Mononuclear cell (primary cell): ENCODE data around the gene CATSPER3. TPM values are rescaled to one million over a fixed set of nuclear protein-coding genes. Genes with fewer than 3 reads are reported as not detected.
"Not testable (repeated sequence)": the region's sequence is repeated elsewhere in the genome, so short reads cannot be mapped to it uniquely, and the experiment has no call there.

Experiments used
- H3K27me3 ChIP-seq: 2 replicates; pipeline ENCODE4 v1.6.0; 2011; ENCODE audit warnings: low read length, control low read depth; ENCODE audit not compliant: insufficient read depth
- H3K4me1 ChIP-seq: 2 replicates; pipeline ENCODE4 v1.5.1; 2011; ENCODE audit warnings: mild to moderate bottlenecking, low read length, control low read depth; ENCODE audit not compliant: insufficient read depth
- H3K4me3 ChIP-seq: 2 replicates; pipeline ENCODE4 v1.5.1; 2011; ENCODE audit warnings: mild to moderate bottlenecking, low read length, moderate library complexity
- H3K9me3 ChIP-seq: 2 replicates; pipeline ENCODE4 v1.5.1; 2011; ENCODE audit warnings: low read depth, mild to moderate bottlenecking, control low read depth, low read length
- total RNA-seq: library from RNA; depleted of rRNA; stranded (reverse); fragments of >200 nt; gene quantifications from one replicate; pipeline ENCODE4 v1.2.3, GENCODE V29; 2012

CATSPER3 gene
- total RNA-seq, 1 donor: 0.10 TPM

DNA sequence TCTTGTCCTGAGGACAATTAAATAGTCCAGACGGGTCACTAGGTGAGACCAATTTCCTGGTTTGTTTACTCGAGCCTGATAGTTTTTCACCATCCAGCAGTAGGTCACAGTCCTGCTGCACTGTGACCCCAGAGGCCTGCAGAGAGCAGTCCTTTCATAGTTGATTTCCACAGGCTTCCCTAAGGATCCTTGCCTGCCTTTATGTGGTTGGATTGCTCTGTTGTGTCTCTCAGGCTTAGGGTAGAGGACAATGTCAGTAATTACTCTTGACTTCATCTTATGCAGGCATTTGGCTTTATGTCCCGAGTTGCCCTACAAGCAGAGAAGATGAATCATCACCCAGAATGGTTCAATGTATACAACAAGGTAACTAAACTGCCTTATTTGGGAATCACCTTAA is 9.0 kb upstream of the CATSPER3 start:
- Histone ChIP-seq H3K9me3 (peaks cover 7% of the 10 kb centered on the region), H3K4me1 (no peaks in the 10 kb centered on the region), H3K4me3 (no peak overlapping the region), H3K27me3 (no peaks in the 10 kb centered on the region)

DNA sequence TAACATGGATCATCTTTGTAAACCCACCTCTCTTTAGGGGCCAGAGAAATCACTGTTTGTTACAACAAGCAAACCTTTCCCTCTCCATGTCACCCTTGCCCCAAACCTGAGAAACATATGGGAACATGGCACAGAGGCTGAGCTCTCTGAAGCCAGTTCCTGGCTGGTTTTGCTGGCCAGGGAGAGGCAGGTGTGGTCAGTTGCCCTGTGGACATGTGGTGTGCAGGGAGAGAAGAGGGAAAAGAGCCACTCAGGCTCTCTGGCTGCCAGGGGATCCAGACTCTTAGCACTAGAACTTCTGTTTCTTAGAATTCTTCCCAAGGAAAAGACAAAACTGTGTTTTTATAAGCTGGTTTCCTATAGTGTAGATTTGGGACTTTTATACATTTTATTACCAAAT is 4.6 kb upstream of the CATSPER3 start:
- no peak overlapping the region for H3K4me3 ChIP-seq
- no peaks in the 10 kb centered on the region for H3K27me3 ChIP-seq
- H3K9me3 ChIP-seq: no peaks in the 10 kb centered on the region
- no peaks in the 10 kb centered on the region for H3K4me1 ChIP-seq

DNA sequence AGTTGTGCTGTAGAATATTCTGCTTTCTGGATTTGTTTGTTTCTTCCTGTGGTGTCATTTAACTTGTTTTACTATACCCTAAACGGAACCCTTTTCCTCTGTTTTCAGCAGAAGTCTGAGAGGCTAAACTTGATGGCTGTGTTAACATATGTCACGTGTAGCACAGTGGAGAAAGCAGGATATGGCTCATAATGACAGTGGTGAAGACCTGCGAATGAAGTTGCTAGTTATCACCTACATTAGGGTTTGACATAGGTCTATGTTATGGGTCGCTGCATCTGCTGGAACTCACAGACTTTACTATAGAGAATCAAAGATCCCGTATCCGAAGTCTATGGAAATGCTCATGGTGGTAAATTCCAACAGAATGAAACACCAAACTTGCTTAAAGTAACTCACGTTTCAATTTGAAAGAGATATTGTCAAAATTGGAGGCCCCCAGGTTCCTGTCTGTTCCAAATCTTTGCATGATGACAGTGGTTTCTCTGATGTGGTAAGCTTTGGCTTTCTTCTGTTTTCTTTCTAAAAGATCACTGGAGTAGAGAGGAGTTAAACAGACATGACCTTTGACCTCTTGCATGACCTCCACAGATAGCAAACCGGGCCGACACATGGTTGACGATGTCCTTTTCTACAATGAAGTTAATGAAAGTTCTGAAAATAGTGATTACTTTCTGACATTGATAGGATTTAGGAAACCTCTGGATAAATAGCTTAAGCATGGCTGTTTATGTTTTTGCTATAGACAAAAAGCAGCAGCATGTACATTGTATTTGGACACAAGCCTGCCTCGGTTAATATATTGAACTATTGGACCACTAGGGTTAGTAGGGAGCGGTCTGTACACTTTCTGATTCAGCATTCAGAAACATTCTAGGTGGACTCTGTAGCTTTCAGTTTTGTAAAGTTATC is 3.1 kb upstream of the CATSPER3 start:
- H3K27me3 ChIP-seq: no peaks in the 10 kb centered on the region
- H3K9me3 ChIP-seq: no peaks in the 10 kb centered on the region
- no peak overlapping the region for H3K4me3 ChIP-seq
- H3K4me1 ChIP-seq: no peaks in the 10 kb centered on the region

DNA sequence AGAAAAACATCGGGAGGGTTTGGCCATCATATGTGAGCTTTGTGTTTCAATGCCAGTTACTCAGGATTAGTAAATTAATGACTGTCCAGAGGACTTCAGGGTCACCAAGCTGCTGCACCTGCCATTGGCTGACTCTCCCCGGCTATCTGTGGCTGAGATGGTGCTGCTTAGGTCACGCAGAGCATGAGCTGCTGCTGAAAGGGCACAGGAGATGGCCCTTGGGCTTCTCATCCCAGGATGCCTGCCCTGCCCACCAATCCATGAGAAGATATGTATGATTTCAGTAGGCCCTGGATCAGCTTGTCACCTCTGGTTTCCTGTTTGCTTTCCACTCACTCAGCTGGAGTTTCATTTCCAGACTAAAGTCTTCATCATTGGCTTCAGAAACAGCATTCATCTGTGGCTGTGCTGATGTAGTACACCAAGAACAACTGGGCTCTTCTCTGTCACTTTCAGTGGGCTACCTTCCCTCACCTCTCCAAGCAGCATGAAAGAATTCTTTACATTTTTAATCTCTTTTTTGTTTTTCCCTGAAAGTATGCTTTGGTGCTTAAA is 2.4 kb upstream of the CATSPER3 start:
- H3K9me3 ChIP-seq: no peaks in the 10 kb centered on the region
- no peaks in the 10 kb centered on the region for H3K4me1 ChIP-seq
- no peaks in the 10 kb centered on the region for H3K27me3 ChIP-seq
- H3K4me3 ChIP-seq: no peak overlapping the region

DNA sequence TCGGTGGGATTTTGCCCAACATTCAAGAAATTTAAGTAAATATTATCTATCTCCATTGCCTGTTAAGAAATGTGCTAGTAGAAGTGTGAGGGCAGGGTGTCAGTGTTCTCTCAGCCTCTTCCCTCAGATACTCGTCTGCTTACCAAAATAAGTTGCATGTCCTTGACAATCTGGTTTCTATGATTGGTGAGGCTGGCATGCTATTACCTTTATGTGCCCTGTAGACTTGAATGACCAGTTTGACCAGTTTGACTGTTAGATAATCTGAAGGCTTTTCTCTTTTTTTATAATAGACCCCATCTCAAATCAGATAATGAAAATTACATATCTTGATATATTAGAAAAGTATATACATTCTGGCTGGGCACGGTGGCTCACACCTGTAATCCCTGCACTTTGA is 348 bp downstream of the CATSPER3 start:
- no peaks in the 10 kb centered on the region for H3K4me1 ChIP-seq
- no peaks in the 10 kb centered on the region for H3K9me3 ChIP-seq
- no peaks in the 10 kb centered on the region for H3K27me3 ChIP-seq
- H3K4me3 ChIP-seq: no peak overlapping the region

DNA sequence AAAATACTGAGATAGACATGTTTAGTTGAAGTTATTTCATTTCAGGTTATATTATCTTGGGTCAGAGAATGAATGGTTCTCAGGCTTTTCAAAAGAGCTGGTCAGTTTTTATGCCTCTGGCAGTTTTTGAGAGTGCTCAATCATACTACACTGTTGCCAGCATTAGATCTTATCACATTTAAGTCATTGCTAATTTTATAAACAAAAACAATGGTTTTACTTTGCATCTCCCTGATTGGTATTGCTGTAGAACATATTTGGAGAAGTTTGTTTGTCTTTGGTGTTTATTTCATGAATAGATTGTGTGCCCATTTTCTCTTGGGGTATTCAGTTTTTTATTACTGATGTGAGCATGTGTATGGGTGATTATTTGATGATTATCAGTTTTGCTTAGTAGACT is 1.5 kb downstream of the CATSPER3 start:
- H3K27me3 ChIP-seq: no peaks in the 10 kb centered on the region
- H3K4me1 ChIP-seq: no peaks in the 10 kb centered on the region
- no peaks in the 10 kb centered on the region for H3K9me3 ChIP-seq
- H3K4me3 ChIP-seq: no peak overlapping the region

DNA sequence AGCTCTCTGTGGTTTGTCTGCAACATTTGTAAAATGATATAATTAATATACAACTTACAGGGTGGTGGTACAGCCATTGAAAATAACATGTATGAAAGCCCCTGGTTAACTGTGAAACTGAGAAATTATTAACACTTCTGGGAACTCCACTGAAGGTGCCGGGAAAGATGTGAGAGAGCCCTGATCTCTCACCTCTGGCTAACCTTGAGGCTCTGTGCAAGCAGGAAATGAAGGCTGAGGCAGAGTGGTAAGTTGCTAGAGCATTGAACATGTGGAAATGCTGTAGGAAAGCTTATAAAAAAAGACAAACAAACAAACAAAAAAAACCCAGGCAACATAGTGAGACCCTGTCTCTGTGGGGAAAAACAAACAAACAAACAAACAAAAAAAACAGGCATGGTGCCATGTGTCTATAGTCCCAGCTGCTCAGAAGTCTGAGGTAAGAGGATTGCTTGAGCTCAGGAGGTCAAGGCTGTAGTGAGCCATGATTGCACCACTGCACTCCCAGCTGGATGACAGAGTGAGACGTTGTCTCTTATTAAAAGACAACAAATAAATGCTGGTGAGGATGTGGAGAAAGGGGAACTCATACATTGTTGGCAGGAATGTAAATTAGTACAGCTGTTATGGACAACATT is 7.5 kb downstream of the CATSPER3 start:
- Histone ChIP-seq H3K4me1 (no peaks in the 10 kb centered on the region), H3K9me3 (no peaks in the 10 kb centered on the region), H3K4me3 (no peak overlapping the region), H3K27me3 (no peaks in the 10 kb centered on the region)

DNA sequence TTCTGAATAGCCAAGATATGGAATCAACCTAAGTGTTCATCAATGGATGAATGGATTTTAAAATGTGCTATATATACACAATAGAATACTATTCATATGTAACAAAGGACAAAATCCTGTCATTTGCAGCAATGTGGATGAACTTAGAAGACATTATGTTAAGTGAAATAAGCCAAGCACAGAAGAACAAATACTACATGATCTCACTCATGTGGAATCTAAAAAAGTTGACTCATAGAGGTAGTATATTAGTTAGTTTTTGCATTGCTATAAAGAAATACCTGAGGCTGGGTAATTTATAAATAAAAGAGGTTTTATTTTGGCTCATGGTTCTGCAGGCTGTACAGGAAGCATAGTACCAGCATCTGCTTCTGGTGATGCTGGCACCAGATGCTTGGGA is 8.1 kb downstream of the CATSPER3 start:
- H3K4me1 ChIP-seq: no peaks in the 10 kb centered on the region

DNA sequence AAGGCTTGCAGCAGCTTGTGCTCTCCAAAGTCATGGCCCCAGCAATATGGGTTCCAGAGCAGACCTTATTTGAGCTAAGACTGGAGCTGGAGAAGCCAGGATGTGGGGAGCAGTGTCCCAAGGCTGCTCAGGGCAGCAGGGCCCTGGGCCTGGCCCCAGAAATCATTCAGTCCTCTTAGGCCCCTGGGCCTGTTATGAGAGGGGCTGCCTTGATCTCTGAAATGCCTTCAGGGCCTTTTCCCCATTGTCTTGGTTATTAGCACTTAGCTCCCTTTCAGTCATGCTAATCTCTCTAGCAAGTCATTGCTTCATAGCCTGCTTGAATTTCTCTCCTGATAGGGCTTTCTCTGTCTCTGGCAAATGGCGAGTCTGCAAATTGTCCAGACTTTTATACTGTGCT is 9.1 kb downstream of the CATSPER3 start:
- peaks cover 6% of the 10 kb centered on the region for H3K9me3 ChIP-seq
- no peaks in the 10 kb centered on the region for H3K4me1 ChIP-seq
- no peaks in the 10 kb centered on the region for H3K27me3 ChIP-seq
- no peak overlapping the region for H3K4me3 ChIP-seq

More for the DNA sequence above, 8.1 kb downstream of the CATSPER3 start:
- Histone ChIP-seq H3K9me3 (no peaks in the 10 kb centered on the region), H3K4me3 (no peak overlapping the region), H3K27me3 (no peaks in the 10 kb centered on the region)

DNA sequence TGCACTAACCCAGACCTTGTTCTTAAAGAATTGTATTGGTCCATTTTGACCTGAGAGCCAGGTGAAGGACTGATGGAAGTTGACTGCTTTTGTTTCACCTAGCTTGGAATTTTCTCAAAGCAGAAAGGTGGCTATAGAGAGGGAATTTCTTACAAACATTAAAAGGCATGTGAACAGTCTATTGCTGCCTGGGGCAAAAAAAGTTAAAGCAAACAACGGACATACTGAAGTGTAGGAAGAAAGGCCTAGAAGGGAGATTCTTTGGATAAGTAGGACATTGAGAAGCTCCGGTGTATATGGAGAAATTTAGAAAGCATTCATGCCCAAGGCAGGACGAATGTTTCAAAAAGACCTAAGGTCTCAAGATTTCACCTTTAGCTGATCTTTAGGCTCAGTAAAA is 11.7 kb downstream of the CATSPER3 start:
- Histone ChIP-seq H3K4me3 (no peak overlapping the region), H3K9me3 (peaks cover 26% of the 10 kb centered on the region), H3K27me3 (no peaks in the 10 kb centered on the region), H3K4me1 (no peaks in the 10 kb centered on the region)

DNA sequence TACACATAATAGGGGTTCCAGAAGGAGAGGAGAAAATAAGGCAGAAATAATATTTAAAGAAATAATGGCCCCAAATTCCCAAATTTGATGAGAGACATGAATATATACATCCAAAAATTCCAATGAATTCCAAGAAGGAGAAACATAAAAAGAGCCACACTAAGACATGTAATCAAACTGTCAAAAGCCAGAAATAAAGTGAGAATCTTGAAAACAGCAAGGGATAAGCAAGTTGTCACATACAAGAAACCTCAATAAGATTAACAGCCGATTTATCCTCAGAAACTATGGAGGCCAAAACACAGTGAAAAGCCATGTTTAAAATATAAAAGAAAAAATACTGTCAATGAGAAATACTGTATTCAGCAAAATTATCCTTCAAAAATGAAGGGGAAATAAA is 14.5 kb downstream of the CATSPER3 start:
- H3K27me3 ChIP-seq: no peaks in the 10 kb centered on the region
- H3K4me1 ChIP-seq: no peaks in the 10 kb centered on the region
- no peak overlapping the region for H3K4me3 ChIP-seq
- H3K9me3 ChIP-seq: peaks cover 26% of the 10 kb centered on the region

DNA sequence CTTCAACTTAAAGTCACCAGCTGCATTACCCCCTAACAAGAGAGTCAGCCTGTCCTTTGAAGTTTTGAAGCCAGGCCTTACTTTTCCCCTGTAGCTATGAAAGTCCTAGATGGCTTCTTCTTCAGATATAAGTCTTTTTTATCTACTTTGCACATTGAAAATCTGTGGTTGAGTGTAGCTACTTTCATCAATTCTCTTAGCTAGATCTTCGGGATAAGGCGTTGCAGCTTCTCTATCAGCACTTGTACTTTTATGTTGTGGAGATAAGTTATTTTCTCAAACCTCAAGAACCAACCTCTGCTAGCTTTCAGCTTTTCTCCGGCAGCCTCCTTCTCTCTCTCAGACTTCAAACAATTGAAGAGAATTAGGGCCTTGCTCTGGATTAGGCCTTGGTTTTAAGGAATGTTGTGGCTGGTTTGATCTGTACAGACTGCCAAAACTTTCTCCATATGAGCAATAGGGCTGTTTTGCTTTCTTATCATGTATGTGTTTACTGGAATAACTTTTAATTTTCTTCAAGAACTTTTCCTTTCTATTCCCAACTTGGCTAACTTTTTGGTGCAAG is 21.6 kb downstream of the CATSPER3 start:
- no peaks in the 10 kb centered on the region for H3K4me1 ChIP-seq
- no peaks in the 10 kb centered on the region for H3K9me3 ChIP-seq
- H3K27me3 ChIP-seq: no peaks in the 10 kb centered on the region

DNA sequence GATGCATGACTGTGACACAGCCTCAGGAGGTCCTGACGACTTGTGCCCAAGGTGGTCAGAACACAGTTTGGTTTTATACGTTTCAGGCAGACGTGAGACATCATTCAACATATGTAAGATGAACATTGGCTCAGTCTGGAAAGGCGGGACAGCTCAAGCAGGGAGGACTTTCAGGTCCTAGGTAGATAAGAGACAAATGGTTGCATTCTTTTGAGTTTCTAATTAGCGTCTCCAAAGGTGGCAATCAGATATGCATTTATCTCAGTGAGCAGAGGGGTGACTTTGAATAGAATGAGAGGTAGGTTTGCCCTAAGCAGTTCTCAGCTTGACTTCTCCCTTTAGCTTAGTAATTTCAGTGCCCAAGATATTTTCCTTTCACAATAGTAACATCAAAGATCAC is 22.5 kb downstream of the CATSPER3 start:
- not testable (repeated sequence) for H3K4me3 ChIP-seq, H3K27me3 ChIP-seq, H3K9me3 ChIP-seq, H3K4me1 ChIP-seq

More for the DNA sequence above, 21.6 kb downstream of the CATSPER3 start:
- H3K4me3 ChIP-seq: no peak overlapping the region

DNA sequence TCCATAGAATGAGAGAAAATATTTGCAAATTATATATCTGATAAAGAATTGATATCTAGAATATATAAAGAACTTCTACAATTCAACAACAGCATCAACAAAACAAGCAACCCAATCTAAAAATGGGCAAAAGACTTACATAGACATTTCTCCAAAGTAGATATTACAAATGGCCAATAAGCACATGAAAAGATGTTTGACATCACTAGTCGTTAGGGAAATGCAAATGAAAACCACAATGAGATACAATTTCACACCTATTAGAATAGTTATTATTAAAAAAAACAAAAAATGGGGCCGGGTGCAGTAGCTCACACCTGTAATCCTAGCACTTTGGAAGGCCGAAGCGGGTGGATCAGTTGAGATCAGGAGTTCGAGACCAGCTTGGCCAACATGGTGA is 24.4 kb downstream of the CATSPER3 start:
- Histone ChIP-seq H3K4me3 (no peak overlapping the region), H3K27me3 (no peaks in the 10 kb centered on the region), H3K4me1 (no peaks in the 10 kb centered on the region), H3K9me3 (no peaks in the 10 kb centered on the region)

DNA sequence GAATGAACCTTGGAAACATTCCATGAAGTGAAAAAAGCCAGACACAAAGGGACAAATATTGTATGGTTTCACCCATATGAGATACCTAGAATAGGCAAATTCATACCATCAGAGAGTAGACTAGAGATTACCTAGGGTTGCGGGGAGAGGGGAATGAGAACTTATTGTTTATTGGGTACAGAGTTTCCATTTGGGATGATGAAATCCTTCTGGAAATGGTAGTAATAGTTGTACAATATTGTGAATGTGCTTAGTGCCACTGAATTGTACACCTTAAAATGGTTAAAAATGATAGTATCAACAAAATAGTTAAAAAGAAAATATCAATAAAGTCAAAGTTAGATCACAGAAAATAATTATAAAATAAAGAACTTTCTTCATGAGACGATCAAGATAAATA is 25.5 kb downstream of the CATSPER3 start:
- Histone ChIP-seq H3K4me1 (no peaks in the 10 kb centered on the region), H3K9me3 (no peaks in the 10 kb centered on the region), H3K27me3 (no peaks in the 10 kb centered on the region), H3K4me3 (no peak overlapping the region)
